NCI-H446 treated with DMSO at 0.1 percent for 48 hours (cell line): ENCODE measurements around the gene ZC3HAV1.

ENCODE experiments used
- DNase-seq: peaks from one replicate; lab custom pipeline; 2025; lab: John Stamatoyannopoulos, UW

ZC3HAV1 gene

DNA sequence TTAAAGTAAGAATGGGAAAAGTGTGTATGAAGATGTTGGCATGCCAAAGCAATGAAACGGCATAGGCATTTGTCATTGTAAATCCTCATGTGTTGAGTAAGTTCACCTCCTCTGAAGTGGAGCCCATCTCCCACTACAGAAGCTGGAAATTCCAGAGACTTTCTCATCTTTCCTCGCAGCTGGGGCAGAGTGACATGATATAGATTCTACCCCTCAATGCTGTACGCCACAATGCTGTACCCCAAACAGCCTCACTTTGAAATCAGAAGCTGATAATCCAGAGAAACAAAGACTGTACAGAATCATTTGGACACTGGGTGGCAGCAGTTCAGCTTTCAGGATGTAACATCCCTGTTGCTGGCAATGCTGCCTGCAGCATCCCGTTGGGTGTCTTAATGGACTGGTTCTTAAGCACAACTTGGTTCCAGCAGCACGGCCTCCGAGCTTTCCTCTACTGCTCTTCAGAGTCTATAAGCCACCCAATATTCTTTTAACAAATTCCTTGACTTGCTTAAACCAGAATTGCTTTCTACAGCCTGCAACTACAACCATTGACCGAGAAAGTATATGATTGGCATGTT lies 92.5 kb downstream of the ZC3HAV1 start:
- DNase-seq = peak; percentile 48

- no peak for DNase-seq
Measured at GRCh38 chr7:139011373-139011772, 98.1 kb downstream of the ZC3HAV1 start.

DNA sequence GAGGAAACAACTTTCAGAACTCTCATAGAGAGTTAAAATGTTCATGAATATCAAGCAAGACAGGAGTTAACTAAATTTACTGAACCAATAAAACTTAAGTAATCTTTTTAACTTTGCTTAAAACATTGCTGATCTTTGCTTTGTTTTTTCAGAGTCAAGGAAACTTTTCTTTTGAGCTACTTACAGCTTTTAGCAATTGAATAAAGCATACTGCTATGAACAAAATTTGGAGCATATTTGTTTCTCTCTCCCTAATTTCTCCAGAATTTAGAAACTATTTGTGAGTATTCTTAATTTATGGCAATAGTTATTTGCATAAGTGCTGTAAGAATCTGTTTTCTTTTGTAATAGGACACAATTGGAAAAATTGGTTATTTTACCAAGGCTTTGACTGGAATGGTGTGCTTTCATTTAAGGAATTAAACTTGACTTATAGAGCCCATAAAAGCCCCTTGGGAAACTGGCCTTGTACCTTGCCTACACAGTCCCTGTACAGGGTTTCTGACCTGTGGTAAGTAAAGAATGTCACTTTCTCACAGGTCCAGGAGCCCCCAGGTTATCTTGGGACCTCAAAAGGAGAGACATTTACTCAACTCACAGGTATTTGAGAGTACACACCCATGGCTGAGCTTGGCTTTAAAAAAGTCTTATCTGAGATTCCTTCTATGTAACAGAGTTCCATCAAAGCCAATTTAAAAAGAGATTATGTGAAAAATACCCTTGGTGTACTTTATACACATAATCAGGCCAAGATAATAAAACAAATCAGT lies 105.0 kb downstream of the ZC3HAV1 start:
- DNase-seq = no peak

DNA sequence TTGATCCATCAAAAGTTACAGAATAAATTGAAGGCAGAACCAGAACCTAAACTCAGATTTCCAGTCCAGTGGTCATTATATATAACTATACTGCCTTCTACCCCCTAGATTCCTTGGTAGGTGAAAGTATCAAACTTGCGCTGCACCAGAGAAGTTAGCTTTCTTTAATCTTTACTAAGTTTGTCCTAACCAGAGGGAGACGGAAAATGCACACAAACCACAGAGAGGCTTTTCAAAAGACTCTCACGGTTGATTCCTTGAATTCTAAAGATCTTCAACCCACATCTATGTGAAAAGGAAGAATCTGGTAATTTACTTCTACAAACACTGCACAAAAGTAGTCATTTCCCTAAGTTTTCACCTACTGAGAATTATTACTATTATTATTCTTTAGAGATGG lies 110.1 kb downstream of the ZC3HAV1 start:
- DNase-seq = no peak
